Hematopoietic multipotent progenitor cell treated with erythropoietin and hydrocortisone succinate and interleukin-3 and kit ligand, for 8 days (in vitro differentiated cells): ENCODE measurements around the gene LDHAL6B.

Source experiments
- DNase-seq: peaks from one replicate; pipeline ENCODE4 v3.0.0-alpha.2; 2015

LDHAL6B gene

DNA sequence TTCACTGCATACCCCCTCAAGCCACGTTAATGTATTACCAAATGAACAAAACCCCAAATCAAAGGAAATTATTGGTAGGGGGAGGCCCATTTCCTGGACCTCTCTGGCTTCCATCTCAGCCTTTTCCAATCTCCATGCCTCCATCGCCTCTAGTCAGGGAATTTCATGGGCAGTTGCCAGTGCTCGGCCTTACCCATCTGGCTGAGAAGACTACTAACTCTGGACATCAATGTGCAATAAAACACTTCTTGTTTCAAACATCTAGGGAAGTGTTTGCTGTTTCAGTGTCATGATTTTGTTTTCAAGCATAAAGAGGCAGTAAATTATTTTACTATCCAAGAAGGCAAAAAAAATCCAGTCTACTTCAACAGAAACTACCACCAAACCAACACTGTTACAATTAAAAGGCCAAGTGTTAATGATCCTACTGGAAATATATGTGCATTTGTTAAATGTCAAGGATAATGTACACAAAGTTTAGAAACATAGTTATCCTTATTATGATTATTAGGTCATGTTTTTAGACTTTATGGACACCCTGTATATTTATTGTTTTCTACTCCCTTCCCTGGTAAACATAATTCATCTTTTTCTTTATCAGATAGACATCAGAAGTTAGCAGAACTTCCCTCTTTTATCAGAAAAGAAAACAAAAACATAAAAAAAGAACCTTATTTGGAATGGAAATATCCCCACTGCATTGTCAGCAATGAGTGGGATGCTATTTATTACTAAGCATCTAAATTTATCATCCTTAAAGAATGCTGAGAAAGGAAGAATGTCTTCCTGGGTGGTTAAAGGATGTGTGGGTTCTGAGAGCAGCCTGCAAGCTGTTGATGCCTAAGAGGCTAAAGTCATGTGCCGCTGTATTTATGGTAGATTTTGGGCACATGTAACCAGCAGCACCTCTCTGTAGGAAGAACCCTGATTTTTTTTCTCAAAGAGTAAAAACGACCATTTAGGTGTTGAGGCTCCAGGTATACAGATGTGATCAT lies 15.2 kb downstream of the LDHAL6B start:
- no peak for DNase-seq

DNA sequence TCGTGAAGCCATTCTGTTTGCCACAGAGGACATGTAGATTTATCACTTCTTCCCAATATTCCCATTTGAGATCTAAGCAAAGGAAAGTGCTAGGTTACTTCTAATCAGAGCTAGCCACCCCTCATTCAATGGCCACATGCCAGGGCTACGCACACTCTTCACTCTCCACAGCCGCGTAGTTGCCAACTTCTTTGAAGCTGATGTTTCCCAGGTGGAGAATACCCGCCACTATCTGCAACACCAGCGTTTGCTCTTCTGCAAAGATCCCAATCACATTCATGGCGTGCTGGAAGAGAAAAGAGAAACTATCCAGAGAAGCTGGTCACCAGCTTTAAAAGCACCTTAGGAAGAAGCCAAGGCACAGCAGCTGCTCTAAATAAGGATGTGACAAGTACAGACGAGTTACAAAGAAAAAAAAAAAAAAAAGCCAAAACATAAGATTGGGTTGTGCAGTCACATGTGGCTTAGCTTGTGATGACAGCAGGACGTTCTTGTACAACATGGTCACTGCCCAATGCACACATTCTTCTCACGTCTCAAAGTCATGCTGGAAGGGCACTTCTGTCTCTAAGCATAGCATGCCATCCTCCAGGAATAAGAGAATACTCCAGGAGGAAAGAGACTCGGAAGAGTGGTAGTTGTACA lies 16.4 kb downstream of the LDHAL6B start:
- no peak for DNase-seq

DNA sequence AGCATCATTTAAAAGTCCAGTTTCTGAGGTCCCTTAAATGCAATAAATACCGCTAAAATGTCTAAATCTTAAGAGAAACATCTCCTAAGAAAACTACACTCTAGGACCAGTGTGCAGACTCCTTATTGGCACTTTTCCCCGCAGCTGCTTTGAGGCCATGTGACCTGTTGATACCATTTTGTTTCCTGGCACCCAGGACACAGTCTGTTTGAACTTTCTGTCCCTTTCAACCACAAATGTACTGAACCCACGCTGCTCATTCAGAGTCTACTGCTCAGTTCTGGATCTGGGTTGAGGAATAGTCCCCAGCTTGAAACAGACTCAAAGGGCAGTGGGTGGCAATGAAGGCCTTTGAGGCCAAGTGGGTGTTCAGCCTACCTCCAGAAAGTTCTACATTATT lies 17.1 kb downstream of the LDHAL6B start:
- DNase-seq: no peak

- no peak for DNase-seq
Measured at GRCh38 chr15:59224474-59224873, 17.8 kb downstream of the LDHAL6B start.

GRCh38 chr15:59227021-59227420 lies 20.4 kb downstream of the LDHAL6B start:
- no peak for DNase-seq

GRCh38 chr15:59229015-59229414 lies 22.4 kb downstream of the LDHAL6B start:
- DNase-seq: no peak

GRCh38 chr15:59229453-59229852 lies 22.8 kb downstream of the LDHAL6B start:
- no peak for DNase-seq

- no peak for DNase-seq
Measured at GRCh38 chr15:59230531-59231055, 23.9 kb downstream of the LDHAL6B start.

DNA sequence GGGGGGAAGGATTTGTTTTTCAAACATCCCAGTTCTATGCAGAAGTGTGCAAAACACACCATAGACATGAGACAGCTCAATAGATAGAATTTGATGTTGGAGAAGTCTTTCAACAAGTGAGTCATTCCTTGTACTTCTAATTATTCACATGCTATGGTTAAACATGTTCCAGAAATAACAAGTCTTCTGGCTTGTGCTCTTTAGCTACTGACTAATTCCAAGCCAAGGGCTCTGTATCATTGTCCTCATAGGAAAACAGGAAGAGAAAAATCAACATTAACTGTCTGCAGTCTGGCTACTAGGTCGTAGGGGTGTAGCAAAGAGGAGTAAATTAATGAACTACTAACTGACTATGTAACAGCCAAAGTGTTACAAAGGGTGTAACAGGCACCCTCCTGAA lies 25.8 kb downstream of the LDHAL6B start:
- DNase-seq: no peak

GRCh38 chr15:59236394-59236793 lies 29.8 kb downstream of the LDHAL6B start:
- no peak for DNase-seq

GRCh38 chr15:59237119-59237855 lies 30.6 kb downstream of the LDHAL6B start:
- no peak for DNase-seq

GRCh38 chr15:59237924-59238331 lies 31.3 kb downstream of the LDHAL6B start:
- DNase-seq: no peak

DNA sequence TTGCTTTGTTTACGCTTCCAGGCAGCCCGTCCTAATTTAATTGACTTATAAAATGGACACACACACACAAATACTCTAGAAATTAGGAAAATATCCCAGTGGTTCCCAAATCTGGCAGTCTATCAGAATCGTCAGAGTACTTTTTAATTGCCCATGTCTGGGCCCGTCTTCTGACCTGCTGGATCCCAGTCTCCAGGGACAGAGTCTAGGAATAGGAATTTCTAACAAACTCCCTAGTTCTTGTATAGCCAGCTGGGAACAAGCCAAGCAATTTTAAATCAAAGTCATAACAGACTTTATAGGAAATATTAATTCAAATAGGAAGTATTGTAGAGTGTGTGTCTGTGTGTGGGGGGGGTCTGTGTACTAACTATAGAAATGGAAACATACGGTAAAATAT lies 33.4 kb downstream of the LDHAL6B start:
- DNase-seq: no peak

DNA sequence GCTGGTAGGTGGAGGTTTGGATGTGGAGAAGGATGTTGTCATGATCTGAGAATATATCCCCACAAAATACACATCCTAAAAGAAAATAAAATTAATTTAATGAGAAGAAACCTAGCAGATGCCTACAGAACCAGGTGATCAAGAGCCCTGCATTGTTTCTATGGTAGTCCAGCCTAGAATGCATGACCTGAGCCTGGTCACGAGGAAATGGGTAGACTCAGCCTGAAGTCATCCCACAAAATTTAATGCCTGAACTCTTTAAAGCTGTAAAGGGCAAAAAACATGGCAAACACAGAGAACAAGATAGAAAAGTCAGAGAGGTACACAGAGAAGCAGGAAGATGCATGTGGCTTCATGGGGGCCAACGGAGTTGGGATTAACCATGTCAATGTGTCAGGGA lies 36.0 kb downstream of the LDHAL6B start:
- DNase-seq: no peak

GRCh38 chr15:59243622-59244021 lies 37.0 kb downstream of the LDHAL6B start:
- no peak for DNase-seq

DNA sequence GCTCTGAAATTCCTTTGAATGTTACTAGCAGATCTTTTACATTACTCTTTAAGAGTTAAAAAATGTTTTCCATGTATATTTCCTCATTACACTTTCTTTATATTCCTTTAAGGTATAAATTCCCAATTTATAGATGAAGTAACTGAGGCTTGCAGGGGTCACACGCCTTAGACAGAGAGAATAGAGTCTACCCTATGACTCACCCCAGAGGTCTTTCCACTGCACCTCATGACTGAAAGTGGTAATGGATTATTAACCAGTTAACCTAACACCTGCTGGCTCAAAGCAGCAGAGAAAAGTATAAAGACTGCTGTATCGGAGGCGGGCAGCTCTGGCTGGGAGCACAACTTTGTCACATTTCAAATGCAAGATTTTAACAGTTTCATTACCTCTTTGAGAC lies 37.7 kb downstream of the LDHAL6B start:
- no peak for DNase-seq

GRCh38 chr15:59245559-59245958 lies 38.9 kb downstream of the LDHAL6B start:
- DNase-seq: no peak

- peak; percentile 62 for DNase-seq
Measured at GRCh38 chr15:59247364-59247763, 40.7 kb downstream of the LDHAL6B start.

- no peak for DNase-seq
Measured at GRCh38 chr15:59249816-59250215, 43.2 kb downstream of the LDHAL6B start.

DNA sequence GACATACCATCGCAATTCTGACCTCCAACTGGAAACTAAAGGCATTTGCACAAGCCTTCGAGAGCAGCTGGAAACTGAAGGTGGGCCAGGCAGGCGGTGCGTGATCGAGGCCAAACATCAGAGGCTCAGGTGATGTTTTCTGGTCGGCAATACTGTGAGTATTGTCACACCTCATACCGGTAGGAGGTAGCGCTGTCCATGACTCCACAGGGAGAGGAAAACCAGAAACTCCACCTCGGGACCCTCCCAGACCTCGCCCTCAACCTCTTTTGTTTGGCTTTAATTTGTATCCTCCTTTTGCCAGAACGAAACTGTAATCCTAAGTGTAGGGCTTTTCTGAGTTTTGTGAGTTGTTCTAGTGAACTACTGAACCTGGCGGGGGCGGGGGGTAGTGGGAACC lies 43.6 kb downstream of the LDHAL6B start:
- DNase-seq: no peak

DNA sequence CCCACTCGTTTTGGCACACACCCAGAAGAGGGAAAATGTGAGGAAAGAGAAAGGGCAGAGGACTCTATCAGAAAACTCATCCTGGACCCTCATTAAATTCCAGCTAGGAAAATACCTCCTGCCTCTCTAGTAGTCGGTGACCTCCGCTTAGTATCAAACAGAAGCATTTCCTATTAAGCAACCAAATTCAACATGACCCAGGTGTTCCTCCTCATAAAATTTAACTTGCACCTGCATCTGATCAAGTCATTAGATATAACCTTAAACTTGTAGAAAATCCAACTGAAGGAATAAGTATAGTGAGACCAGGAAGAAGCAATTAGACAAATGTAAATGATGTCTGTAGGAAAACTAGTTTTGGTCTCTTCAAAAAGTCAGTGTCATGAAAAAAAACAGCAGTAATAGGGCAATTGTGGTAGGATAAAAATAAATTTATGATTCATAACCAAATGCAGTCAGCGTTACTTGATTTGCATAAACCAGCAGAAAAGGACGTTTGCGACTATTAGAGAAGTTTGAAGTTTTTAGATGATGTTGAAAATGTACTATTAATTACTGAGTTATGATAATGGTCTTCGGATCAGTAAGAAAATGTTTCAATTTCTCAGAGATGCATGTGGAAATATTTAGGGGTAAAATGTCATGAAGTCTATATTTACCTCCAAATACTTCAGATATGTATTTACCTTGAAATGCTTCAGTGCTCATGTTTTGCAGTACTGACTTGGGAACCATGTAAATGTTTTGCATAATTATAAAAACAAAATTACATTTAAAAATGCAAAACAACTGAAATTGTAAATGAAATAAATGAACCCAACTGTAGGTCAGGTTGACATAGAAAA lies 44.6 kb downstream of the LDHAL6B start:
- DNase-seq: no peak

GRCh38 chr15:59252137-59252536 lies 45.5 kb downstream of the LDHAL6B start:
- no peak for DNase-seq
